Liver (tissue), 9 donors: ENCODE measurements around the gene HOXB4. TPM values are rescaled to one million over a fixed set of nuclear protein-coding genes. Genes with fewer than 3 reads are reported as not detected.

Experiments
- DNase-seq: peaks from one replicate; pipeline ENCODE4 v3.0.0-alpha.2; 2017; ENCODE audit warnings: low spot score
- H3K27ac ChIP-seq, 2 donors: one replicate each; pipeline ENCODE4 v1.7.0; 2013; ENCODE audit warnings: inconsistent platforms in 2 of 2, low read length in 2 of 2, control low read depth in 1 of 2, low read depth in 1 of 2, mild to moderate bottlenecking in 1 of 2
- H3K27me3 ChIP-seq, 4 donors: one replicate each; pipeline versions ENCODE4 v1.6.1 to v1.7.0; 2013; ENCODE audit warnings: low read length in 3 of 4, inconsistent platforms in 1 of 4, mild to moderate bottlenecking in 1 of 4, moderate library complexity in 1 of 4; ENCODE audit not compliant: control insufficient read depth in 4 of 4, insufficient read depth in 4 of 4
- H3K36me3 ChIP-seq, 4 donors: one replicate each; pipeline versions ENCODE4 v1.6.1 to v1.7.0; 2013; ENCODE audit warnings: low read length in 3 of 4, mild to moderate bottlenecking in 3 of 4, low read depth in 1 of 4, moderate library complexity in 1 of 4; ENCODE audit not compliant: control insufficient read depth in 4 of 4, insufficient read depth in 3 of 4
- H3K4me1 ChIP-seq, 4 donors: one replicate each; pipeline versions ENCODE4 v1.6.1 to v1.7.0; 2013; ENCODE audit warnings: low read length in 3 of 4, mild to moderate bottlenecking in 3 of 4, moderate library complexity in 1 of 4; ENCODE audit not compliant: control insufficient read depth in 4 of 4, insufficient read depth in 4 of 4
- H3K4me3 ChIP-seq, 3 donors: one replicate each; pipeline versions ENCODE4 v1.6.1 to v1.7.0; 2013; ENCODE audit warnings: low read length in 3 of 3, control low read depth in 1 of 3, low read depth in 1 of 3, mild to moderate bottlenecking in 1 of 3
- H3K9ac ChIP-seq, 2 donors: one replicate each; pipeline ENCODE4 v1.7.0; 2013; ENCODE audit warnings: low read length in 2 of 2, mild to moderate bottlenecking in 2 of 2, moderate library complexity in 2 of 2, control low read depth in 1 of 2, low read depth in 1 of 2
- H3K9me3 ChIP-seq, 4 donors: one replicate each; pipeline versions ENCODE4 v1.6.1 to v1.7.0; 2013; ENCODE audit warnings: low read length in 3 of 4; ENCODE audit not compliant: control insufficient read depth in 4 of 4
- ATF3 ChIP-seq: IDR thresholded peaks from 2 replicates; pipeline ENCODE4 v1.6.1; 2016; ENCODE audit warnings: antibody characterized with exemption
- CTCF ChIP-seq: fragments of 150-350 bp; IDR thresholded peaks from 2 replicates; pipeline ENCODE4 v1.5.1; 2017; ENCODE audit warnings: improper control_type of control experiment, low read depth, low read length; ENCODE audit not compliant: missing input control
- EGR1 ChIP-seq, 2 donors: IDR thresholded peaks; 2 replicates each; pipeline ENCODE4 v1.6.1; 2016 to 2018; ENCODE audit warnings: antibody characterized with exemption in 2 of 2, low read depth in 2 of 2
- FOXA1 ChIP-seq: IDR thresholded peaks from 2 replicates; pipeline ENCODE4 v1.6.1; 2016; ENCODE audit warnings: antibody characterized with exemption
- GABPA ChIP-seq, 2 donors: IDR thresholded peaks in 1 of 2; conservative IDR thresholded peaks in 1 of 2; 2 replicates each; pipeline ENCODE4 v1.6.1; 2016; ENCODE audit warnings: antibody characterized with exemption in 2 of 2, mild to moderate bottlenecking in 1 of 2, moderate library complexity in 1 of 2
- HNF4A ChIP-seq, 2 donors: conservative IDR thresholded peaks; 2 replicates each; pipeline ENCODE4 v1.6.1; 2016; ENCODE audit warnings: antibody characterized with exemption in 2 of 2, mild to moderate bottlenecking in 2 of 2
- HNF4G ChIP-seq: IDR thresholded peaks from 2 replicates; pipeline ENCODE4 v1.6.1; 2016; ENCODE audit warnings: antibody characterized with exemption
- MAX ChIP-seq: IDR thresholded peaks from 2 replicates; pipeline ENCODE4 v1.6.1; 2016; ENCODE audit warnings: antibody characterized with exemption
- NR2F2 ChIP-seq: IDR thresholded peaks from 2 replicates; pipeline ENCODE4 v1.6.1; 2016; ENCODE audit warnings: antibody characterized with exemption
- RAD21 ChIP-seq, 2 donors: IDR thresholded peaks; 2 replicates each; pipeline ENCODE4 v1.6.1; 2016; ENCODE audit warnings: antibody characterized with exemption in 2 of 2, mild to moderate bottlenecking in 2 of 2
- REST ChIP-seq: IDR thresholded peaks from 2 replicates; pipeline ENCODE4 v1.6.1; 2016; ENCODE audit warnings: antibody characterized with exemption, mild to moderate bottlenecking
- RXRA ChIP-seq, 2 donors: IDR thresholded peaks; 2 replicates each; pipeline ENCODE4 v1.6.1; 2017 to 2018; ENCODE audit warnings: antibody characterized with exemption in 2 of 2, mild to moderate bottlenecking in 1 of 2
- TAF1 ChIP-seq: conservative IDR thresholded peaks from 2 replicates; pipeline ENCODE4 v1.6.1; 2016; ENCODE audit warnings: antibody characterized with exemption, mild to moderate bottlenecking
- YY1 ChIP-seq: IDR thresholded peaks from 2 replicates; pipeline ENCODE4 v1.6.1; 2016; ENCODE audit warnings: antibody characterized with exemption, mild to moderate bottlenecking
- ZBTB33 ChIP-seq: IDR thresholded peaks from 2 replicates; pipeline ENCODE4 v1.6.1; 2016; ENCODE audit warnings: antibody characterized with exemption
- WGBS: extraction: QIAGEN DNeasy Blood & Tissue Kit; methylation state at CpG from one replicate; pipeline ENCODE4 v1.1.7; 2013; 5-methylcytosine and 5-hydroxymethylcytosine counted together
- polyA plus RNA-seq, 2 donors: library from polyadenylated mRNA; stranded (reverse) in 1 of 2; unstranded in 1 of 2; fragments of 200-250 nt in 1 of 2; fragments of >200 nt in 1 of 2; fragmentation: Nextera tagmentation in 1 of 2; extraction: Ambion mirVana in 1 of 2; gene quantifications; one replicate each; pipeline versions ENCODE4 v1.2.1 to v1.2.3, GENCODE V29; 2013 to 2015
- total RNA-seq, 2 donors: library from RNA; depleted of rRNA; stranded (reverse); fragments of >200 nt; gene quantifications; one replicate each; pipeline ENCODE4 v1.2.3, GENCODE V29; 2014
- donor health status: healthy.
- donor health status: healthy.
- donor health status: healthy.
- donor health status: healthy.
- donor health status: healthy.

The HOXB4 gene
- total and polyA plus RNA-seq, 4 donors = 0.19 to 0.75 (median 0.50) TPM

GRCh38 chr17:48544349-48545021 lies 33.7 kb downstream of the HOXB4 start:
- H3K27me3 ChIP-seq = peaks cover 2 to 14% (median 3%) of the 10 kb centered on the region in 4 donors
- H3K36me3 ChIP-seq = no peaks in the 10 kb centered on the region
- TF ChIP-seq TAF1 = no peak
- no peak for TF ChIP-seq NR2F2
- TF ChIP-seq ZBTB33 = no peak
- no peak for TF ChIP-seq REST
- no peak for TF ChIP-seq CTCF
- no peak for TF ChIP-seq MAX
- TF ChIP-seq ATF3 = no peak
- TF ChIP-seq EGR1 (IDR thresholded peaks at IDR 0.05; ENCODE audit: low read depth in 2 of 2) = no peak
- TF ChIP-seq HNF4A (conservative IDR thresholded peaks at IDR 0.05) = no peak
- no peak for TF ChIP-seq RAD21 (IDR thresholded peaks at IDR 0.05)
- TF ChIP-seq RXRA (IDR thresholded peaks at IDR 0.05) = no peak
- TF ChIP-seq GABPA (IDR thresholded peaks at IDR 0.05 in 1 of 2, conservative IDR thresholded peaks at IDR 0.05 in 1 of 2) = no peak
- no peak for TF ChIP-seq HNF4G
- TF ChIP-seq FOXA1 = no peak
- no peak for TF ChIP-seq YY1
- peak overlapping the region; percentile 19 to 57 (median 44) for H3K4me3 ChIP-seq
- 10% methylated on average over 38 of the region's 38 CpGs for WGBS
- DNase-seq = peak; percentile 66
- H3K4me1 ChIP-seq = peaks cover 0 to 12% (median 3%) of the 10 kb centered on the region in 4 donors
- H3K9ac ChIP-seq = no peak overlapping the region
- peak overlapping the region; percentile 61 to 77 for H3K27ac ChIP-seq
- H3K9me3 ChIP-seq = no peaks in the 10 kb centered on the region
